DND-41 (cell line): ENCODE results near the gene TMBIM4.

ENCODE experiments used
- EZH2 ChIP-seq: IDR thresholded peaks from 3 replicates; pipeline ENCODE4 v1.6.1; 2012; ENCODE audit warnings: borderline replicate concordance, low read depth, mild to moderate bottlenecking, moderate library complexity, low read length, inconsistent platforms; ENCODE audit not compliant: severe bottlenecking
- TF ChIP-seq, protein P1 (sequence below): IDR thresholded peaks from 2 replicates; pipeline ENCODE4 v1.5.1; 2012; ENCODE audit warnings: borderline replicate concordance, low read length, moderate library complexity, mild to moderate bottlenecking; ENCODE audit not compliant: poor library complexity, severe bottlenecking; ENCODE audit errors: extremely low read depth

DNA sequence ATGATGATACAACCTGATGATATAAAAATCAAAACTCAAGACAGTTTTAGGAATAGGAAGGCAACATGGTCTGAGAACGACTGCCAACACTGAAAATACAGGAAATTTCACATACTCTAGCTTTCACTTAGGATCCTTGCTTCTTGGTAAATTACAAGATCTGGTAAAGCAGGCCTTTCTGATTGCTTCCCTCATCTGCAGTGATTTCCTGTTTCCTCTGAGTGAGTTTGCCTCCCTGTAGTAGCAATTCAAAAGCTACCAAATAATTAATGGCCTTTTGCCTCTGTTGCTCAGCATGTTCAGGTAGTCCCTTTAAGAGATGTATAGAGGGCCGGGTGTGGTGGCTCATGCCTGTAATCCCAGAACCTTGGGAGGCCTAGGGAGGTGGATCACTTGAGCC, 17.2 kb upstream of the TMBIM4 start:
- TF ChIP-seq, protein P1, sequence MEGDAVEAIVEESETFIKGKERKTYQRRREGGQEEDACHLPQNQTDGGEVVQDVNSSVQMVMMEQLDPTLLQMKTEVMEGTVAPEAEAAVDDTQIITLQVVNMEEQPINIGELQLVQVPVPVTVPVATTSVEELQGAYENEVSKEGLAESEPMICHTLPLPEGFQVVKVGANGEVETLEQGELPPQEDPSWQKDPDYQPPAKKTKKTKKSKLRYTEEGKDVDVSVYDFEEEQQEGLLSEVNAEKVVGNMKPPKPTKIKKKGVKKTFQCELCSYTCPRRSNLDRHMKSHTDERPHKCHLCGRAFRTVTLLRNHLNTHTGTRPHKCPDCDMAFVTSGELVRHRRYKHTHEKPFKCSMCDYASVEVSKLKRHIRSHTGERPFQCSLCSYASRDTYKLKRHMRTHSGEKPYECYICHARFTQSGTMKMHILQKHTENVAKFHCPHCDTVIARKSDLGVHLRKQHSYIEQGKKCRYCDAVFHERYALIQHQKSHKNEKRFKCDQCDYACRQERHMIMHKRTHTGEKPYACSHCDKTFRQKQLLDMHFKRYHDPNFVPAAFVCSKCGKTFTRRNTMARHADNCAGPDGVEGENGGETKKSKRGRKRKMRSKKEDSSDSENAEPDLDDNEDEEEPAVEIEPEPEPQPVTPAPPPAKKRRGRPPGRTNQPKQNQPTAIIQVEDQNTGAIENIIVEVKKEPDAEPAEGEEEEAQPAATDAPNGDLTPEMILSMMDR, result no peak
- TF ChIP-seq EZH2, result no peak
